OCI-LY7 (cell line): ENCODE results near the gene SLC44A3.

ENCODE experiments used
- CTCF ChIP-seq: fragments of 200-600 bp; sonication (generic); conservative IDR thresholded peaks from 2 replicates; pipeline ENCODE4 v1.5.1; 2014; ENCODE audit warnings: mild to moderate bottlenecking, antibody characterized with exemption, low read length, moderate library complexity, mixed read lengths
- EZH2phosphoT487 ChIP-seq: fragments of 200-600 bp; sonication (generic); IDR thresholded peaks from 2 replicates; pipeline ENCODE4 v1.6.1; 2018; ENCODE audit warnings: low read depth, borderline replicate concordance, mild to moderate bottlenecking, mixed run types, antibody characterized with exemption, low read length, moderate library complexity, mixed read lengths

- no peak for TF ChIP-seq CTCF
- no peak for TF ChIP-seq EZH2phosphoT487
These were observed 20.7 kb downstream of the SLC44A3 start for GRCh38 chr1:94840808-94841207.
